Thoracic aorta (tissue), 2 donors: Measurements from ENCODE around the gene KCTD20. TPM values are rescaled to one million over a fixed set of nuclear protein-coding genes. Genes with fewer than 3 reads are reported as not detected.

ENCODE experiments used
- ATAC-seq: fragments of 150-250 bp; one replicate; pipeline ENCODE4 v1.8.0; 2017; ENCODE audit warnings: low read depth; ENCODE audit not compliant: insufficient number of reproducible peaks, low FRiP score
- DNase-seq: peaks from one replicate; pipeline ENCODE4 v3.0.0-alpha.2; 2020; ENCODE audit warnings: low spot score
- H3K27ac ChIP-seq, 2 donors: fragments of 200-600 bp; sonication (generic); 1 replicate in 1 of 2; 2 replicates in 1 of 2; pipeline ENCODE4 v1.5.1; 2016; ENCODE audit warnings: mild to moderate bottlenecking in 2 of 2, moderate library complexity in 2 of 2
- H3K27me3 ChIP-seq: fragments of 200-600 bp; sonication (generic); replicated peaks from 2 replicates; pipeline ENCODE4 v1.6.0; 2016; ENCODE audit warnings: mild to moderate bottlenecking; ENCODE audit not compliant: insufficient read depth
- H3K36me3 ChIP-seq: fragments of 200-600 bp; sonication (generic); one replicate; pipeline ENCODE4 v1.5.1; 2016
- H3K4me1 ChIP-seq, 2 donors: fragments of 200-600 bp; sonication (generic); 1 replicate in 1 of 2; 2 replicates in 1 of 2; pipeline versions ENCODE4 v1.5.1 to v1.6.0; 2016; ENCODE audit warnings: low read depth in 2 of 2, mild to moderate bottlenecking in 1 of 2; ENCODE audit not compliant: control insufficient read depth in 1 of 2
- H3K4me3 ChIP-seq: fragments of 200-600 bp; sonication (generic); 2 replicates; pipeline ENCODE4 v1.5.1; 2016; ENCODE audit warnings: mild to moderate bottlenecking
- H3K9me3 ChIP-seq: fragments of 200-600 bp; sonication (generic); 2 replicates; pipeline ENCODE4 v1.5.1; 2016
- CTCF ChIP-seq: fragments of 200-600 bp; sonication (generic); IDR thresholded peaks from one replicate; pipeline ENCODE4 v1.5.1; 2019; ENCODE audit warnings: antibody characterized with exemption
- total RNA-seq, 2 donors: library from RNA; depleted of rRNA; stranded (reverse); fragments of >200 nt; gene quantifications; one replicate each; pipeline versions ENCODE4 v1.1.0 to v1.2.3, GENCODE V29; 2016

The KCTD20 gene
- total RNA-seq, 2 donors from 2014 or later = 63.5 to 72.0 TPM

GRCh38 chr6:36508532-36508931 is 65.7 kb downstream of the KCTD20 start:
- no peaks in the 10 kb centered on the region for H3K9me3 ChIP-seq
- H3K4me1 ChIP-seq = no peaks in the 10 kb centered on the region
- no peaks in the 10 kb centered on the region for H3K27me3 ChIP-seq
- peaks cover 9% of the 10 kb centered on the region for H3K36me3 ChIP-seq
- no peak for DNase-seq
- no peak for ATAC-seq
- no peak overlapping the region for H3K27ac ChIP-seq
- no peak for TF ChIP-seq CTCF
- no peak overlapping the region for H3K4me3 ChIP-seq

GRCh38 chr6:36510365-36510764 is 67.6 kb downstream of the KCTD20 start:
- no peak for TF ChIP-seq CTCF
- Histone ChIP-seq H3K9me3 (no peaks in the 10 kb centered on the region), H3K4me1 (no peaks in the 10 kb centered on the region), H3K4me3 (no peak overlapping the region), H3K36me3 (peaks cover 9% of the 10 kb centered on the region), H3K27ac (no peak overlapping the region), H3K27me3 (no peaks in the 10 kb centered on the region)
- DNase-seq = no peak
- no peak for ATAC-seq

- Histone ChIP-seq H3K4me3 (no peak overlapping the region), H3K27ac (no peak overlapping the region), H3K36me3 (peaks cover 15% of the 10 kb centered on the region), H3K9me3 (no peaks in the 10 kb centered on the region), H3K27me3 (no peaks in the 10 kb centered on the region), H3K4me1 (no peaks in the 10 kb centered on the region)
- ATAC-seq (no peak), DNase-seq (no peak)
- TF ChIP-seq CTCF = no peak
Observed at GRCh38 chr6:36514554-36515456, 72.0 kb downstream of the KCTD20 start.

GRCh38 chr6:36515844-36516243 is 73.0 kb downstream of the KCTD20 start:
- Histone ChIP-seq H3K4me3 (no peak overlapping the region), H3K27ac (no peak overlapping the region), H3K36me3 (peaks cover 18% of the 10 kb centered on the region), H3K27me3 (no peaks in the 10 kb centered on the region), H3K4me1 (no peaks in the 10 kb centered on the region), H3K9me3 (no peaks in the 10 kb centered on the region)
- DNase-seq (no peak), ATAC-seq (no peak)
- no peak for TF ChIP-seq CTCF

- ATAC-seq (no peak), DNase-seq (no peak)
- H3K4me3 ChIP-seq = no peak overlapping the region
- H3K9me3 ChIP-seq = no peaks in the 10 kb centered on the region
- no peaks in the 10 kb centered on the region for H3K27me3 ChIP-seq
- no peak for TF ChIP-seq CTCF
- no peak overlapping the region for H3K27ac ChIP-seq
- H3K36me3 ChIP-seq = peaks cover 22% of the 10 kb centered on the region
- no peaks in the 10 kb centered on the region for H3K4me1 ChIP-seq
Observed at GRCh38 chr6:36516559-36516958, 73.8 kb downstream of the KCTD20 start.
